Stimulated activated CD8-positive, alpha-beta memory T cell treated with anti-CD3 and anti-CD28 coated beads, Interleukin-12 subunit alpha, Interleukin-12 subunit beta, amount 100 ng/mL, for 4 hours (primary cell): Measurements from ENCODE around the gene ANO2.
"Not testable (repeated sequence)": the region's sequence is repeated elsewhere in the genome, so short reads cannot be mapped to it uniquely, and the experiment has no call there.

Experiments used
- DNase-seq: peaks from one replicate; pipeline ENCODE4 v3.0.0-alpha.2; 2020; ENCODE audit warnings: low read depth

Gene ANO2

DNA sequence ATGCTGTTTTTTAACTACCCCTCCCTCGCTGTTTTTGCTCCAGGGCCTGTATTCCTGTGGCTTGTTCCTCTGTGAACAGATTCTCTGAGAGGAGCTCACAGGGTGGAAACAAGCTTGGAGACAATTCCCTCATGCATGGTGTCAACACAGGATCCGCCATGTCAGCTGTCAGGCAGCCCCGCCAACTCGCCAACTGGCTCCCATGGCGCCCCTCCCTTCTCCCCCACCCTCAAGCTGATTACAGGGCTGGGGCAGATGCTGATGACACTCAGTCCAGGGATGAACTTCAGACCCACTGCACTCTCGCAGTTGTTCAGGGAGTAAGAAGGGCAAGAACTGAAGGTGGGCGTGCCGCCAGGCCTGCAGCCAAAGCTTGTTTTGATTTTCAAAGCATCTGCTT lies 283.2 kb downstream of the ANO2 start:
- no peak for DNase-seq

DNA sequence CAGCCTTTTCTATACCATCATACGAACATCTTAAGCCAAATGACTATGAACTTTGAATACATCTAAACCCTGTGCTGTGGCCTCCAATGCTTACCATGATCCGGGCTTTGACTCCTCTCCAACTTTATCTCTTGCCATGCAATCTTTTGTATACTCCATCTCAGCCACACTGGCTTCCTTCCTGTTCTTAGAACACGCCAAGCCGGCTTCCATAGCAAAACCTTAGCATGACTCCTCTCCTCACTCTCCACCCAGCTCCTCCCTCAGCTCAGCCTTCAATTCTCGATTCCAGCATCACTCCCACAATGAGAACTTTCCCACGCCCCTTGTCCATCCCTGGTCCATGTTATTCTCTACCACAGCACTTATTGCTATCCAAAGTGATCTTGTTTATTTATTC lies 284.8 kb downstream of the ANO2 start:
- no peak for DNase-seq

DNA sequence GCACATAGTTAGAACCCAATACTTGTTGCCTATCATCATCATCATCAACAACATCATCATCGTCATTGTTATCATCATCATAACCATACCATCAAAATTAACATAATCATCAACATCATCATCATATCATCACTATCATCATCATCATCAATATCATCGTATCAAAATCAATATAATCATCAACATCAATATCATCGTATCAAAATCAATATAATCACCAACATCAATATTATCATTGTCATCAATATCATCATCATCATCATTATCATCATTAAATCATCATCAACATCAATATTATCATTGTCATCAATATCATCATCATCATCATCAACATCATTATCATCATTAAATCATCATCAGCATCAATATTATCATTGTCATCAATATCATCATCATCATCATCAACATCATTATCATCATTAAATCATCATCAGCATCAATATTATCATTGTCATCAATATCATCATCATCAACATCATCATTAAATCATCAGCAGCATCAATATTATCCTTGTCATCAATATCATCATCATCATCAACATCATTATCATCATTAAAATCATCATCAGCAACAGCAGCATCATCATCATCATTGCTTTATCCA lies 286.6 kb downstream of the ANO2 start:
- not testable (repeated sequence) for DNase-seq

DNA sequence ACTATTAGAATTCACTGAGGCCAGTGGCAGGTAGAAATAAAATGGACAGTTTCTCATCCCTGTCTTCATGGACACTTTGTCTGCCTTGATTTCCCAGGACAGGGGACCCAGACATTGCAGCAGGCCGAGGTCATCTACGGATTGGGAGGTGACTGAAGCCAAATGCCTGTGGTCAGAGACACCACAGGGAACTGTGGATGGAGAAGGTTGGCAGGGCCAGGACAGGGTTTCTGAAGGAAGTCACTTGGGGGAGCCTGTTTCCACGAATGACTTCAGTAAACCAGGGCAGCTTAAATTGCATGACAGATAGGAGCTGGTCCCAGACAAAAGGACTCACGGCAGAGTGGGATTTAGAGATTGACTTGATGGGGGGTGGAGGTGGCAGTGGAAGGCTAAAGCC lies 288.2 kb downstream of the ANO2 start:
- no peak for DNase-seq

DNA sequence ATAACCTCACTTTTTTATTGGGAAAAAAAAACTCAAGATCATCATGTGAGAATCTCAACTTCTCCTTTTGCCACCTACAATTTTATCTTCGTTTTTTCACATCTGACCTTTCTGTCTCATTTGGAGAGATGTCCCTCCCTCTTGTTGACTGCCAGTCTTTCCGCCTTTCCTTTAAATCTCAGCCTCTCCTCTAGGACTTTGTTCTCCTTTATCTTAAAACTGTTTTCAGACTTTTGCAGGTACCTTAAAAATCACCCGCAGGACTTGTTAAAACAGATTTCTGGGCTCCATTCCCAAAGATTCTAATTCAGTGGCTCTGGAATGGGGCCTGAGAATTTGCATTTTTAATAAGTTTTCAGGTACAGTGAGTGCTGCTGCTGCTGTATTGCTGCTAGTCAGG lies 289.9 kb downstream of the ANO2 start:
- DNase-seq, result no peak

DNA sequence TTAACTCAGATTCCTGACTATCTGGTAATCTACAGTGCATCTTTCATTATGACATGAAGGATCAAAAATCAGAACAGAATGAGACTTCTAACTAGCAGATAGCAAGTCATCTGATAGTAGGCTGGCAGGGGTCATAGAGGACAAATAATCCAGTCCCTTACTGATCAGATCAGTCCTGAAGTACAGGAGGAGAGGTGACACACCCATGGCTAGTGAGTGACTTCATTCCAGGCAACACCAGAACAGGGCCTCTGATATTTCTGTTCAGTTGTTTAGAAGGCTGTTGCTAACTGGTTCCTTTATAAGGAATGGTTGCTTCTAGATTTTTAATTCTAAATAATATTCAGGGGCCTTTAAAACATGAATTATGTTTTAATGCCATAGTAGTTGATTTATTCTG lies 291.0 kb downstream of the ANO2 start:
- DNase-seq, result no peak

- no peak for DNase-seq
Measured at GRCh38 chr12:5650829-5651461, 294.1 kb downstream of the ANO2 start.

DNA sequence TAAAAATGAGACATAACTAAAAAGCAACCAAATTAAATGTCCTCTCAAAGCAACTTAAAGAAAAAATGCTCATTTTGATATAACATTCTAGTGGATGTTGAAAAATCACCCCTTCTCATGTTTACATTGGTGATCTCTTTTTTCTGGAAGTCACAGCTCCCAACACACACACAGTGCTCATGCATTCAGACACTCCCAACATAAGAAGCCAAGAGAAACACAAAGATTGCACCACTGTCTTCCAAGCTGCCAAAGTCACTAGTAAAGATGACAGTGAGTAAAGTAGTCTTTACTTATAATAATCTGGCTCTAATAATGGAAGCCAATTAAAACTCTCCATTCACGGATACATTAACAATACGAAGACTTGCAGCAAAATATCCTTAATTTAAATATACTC lies 294.8 kb downstream of the ANO2 start:
- DNase-seq, result no peak

- no peak for DNase-seq
Measured at GRCh38 chr12:5648692-5649359, 296.2 kb downstream of the ANO2 start.

GRCh38 chr12:5643266-5643665 lies 301.8 kb downstream of the ANO2 start:
- DNase-seq, result no peak

DNA sequence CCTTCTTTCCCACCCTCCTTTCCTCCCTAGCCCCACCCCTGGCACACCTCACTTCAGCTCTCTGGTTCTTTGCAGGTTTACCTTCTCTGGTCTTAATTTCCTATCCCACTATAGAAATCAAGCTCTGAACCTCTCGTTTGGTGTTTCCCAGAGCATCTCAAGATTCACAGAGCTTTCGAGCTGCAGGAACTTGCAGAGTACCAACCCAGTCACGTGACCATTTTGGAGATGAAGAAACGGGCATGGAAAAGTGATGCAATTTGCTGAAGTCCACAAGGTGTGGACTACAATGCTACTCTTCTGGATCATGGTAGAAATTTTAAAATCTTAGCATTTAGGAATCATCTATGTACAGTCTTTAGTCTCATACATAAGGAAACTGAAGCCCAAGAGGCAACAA lies 307.4 kb downstream of the ANO2 start:
- no peak for DNase-seq

DNA sequence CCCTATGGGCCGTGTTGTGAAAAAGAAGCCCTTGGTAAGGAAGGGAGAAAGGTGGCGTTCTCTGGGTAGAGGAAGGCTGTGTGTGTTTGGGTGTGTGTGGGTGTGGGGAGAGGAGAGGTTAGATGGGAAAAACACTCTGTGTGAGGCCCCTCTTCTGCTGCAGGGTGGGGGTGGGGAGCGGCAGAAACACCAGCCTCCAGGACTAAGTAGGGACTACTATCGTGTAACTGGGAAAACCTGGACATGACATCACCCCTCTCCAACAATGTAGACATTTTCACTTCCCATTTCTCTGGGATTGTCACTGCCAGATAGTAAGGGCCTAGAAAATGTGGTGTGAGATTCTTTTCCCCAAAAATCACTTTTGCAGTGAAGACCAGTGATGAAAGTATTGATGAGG lies 308.2 kb downstream of the ANO2 start:
- DNase-seq, result no peak

- no peak for DNase-seq
Measured at GRCh38 chr12:5633106-5633505, 312.0 kb downstream of the ANO2 start.

GRCh38 chr12:5632453-5632852 lies 312.6 kb downstream of the ANO2 start:
- DNase-seq, result no peak

DNA sequence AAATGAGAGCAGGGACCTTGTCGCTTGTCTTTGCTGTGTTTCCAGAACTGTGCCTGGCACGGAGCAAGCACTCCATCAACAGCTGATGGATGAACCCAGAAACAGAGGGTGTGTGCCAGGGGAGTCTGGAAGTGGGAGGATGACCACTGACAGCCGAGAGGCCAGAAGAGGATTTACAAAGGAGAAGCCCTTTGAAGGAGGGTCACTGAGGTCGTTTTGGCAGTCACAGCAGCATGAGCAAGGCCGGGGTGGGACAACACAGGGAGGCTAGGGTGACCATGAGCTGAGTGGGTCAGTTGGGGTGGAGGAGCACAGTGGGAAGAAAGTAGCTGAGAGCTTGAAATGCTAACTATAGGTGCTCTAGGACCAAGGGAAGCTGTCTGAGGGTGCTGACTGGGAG lies 313.6 kb downstream of the ANO2 start:
- DNase-seq, result no peak

- no peak for DNase-seq
Measured at GRCh38 chr12:5630726-5631125, 314.3 kb downstream of the ANO2 start.

DNA sequence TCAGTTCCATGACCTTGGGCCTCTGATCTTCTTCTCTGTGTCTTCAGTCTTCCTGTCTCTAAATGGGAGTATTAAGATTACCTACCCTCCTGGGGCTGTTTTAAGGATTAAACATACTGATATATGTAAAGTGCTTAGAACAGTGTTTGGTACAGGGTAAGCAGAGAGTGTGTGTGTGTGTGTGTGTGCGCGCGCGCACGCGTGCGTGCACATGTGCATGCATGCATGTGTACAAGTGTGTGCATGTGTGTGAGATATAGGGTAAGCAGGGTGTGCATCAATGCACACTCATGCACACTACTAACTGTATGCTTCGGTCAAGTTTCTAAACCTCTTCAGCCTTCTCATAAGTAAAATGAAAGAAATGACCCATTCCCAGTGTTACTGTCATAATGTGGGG lies 316.6 kb downstream of the ANO2 start:
- no peak for DNase-seq

- DNase-seq, result no peak
Measured at GRCh38 chr12:5627053-5627630, 317.9 kb downstream of the ANO2 start.

DNA sequence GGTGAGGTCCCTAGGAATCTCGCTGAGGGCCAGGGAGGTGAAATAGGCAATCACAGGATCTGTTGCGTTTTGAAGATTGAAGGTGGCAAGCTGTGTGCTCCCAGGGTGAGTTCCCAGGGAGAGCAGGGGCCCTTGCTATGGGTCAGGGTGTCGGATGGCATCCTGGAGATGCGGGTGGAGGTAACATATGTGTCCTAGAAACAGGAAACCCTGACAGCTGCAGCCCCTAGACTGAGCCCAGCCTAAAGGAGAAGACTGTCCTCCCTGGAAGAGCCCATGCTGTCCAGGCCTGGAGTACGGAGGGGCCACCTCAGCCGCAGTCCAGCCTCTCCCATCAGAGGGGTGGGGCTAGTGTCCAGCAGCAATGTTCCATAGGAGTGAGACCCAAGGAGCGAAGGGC lies 318.9 kb downstream of the ANO2 start:
- DNase-seq, result no peak

GRCh38 chr12:5624486-5625272 lies 320.4 kb downstream of the ANO2 start:
- DNase-seq, result no peak

DNA sequence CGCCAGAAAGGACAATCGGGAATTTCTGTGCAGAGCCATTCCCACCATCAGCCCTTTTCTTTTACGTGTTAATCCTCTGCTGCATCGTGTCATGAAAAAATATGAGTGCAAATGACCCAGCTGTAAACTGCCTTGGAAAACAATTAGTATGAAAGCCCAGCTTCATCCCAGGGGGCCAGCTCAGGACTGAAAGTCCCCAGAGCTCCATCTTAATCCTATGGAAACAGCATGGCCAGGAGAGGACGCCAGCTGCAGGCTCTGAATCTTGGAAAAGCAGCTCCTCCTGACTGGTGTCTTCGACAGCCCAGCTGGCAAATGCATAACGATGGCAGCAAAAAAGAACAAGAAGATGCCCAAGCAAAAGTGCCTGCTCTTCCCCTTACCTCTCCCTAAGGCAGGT lies 321.6 kb downstream of the ANO2 start:
- no peak for DNase-seq

- no peak for DNase-seq
Measured at GRCh38 chr12:5622280-5622679, 322.8 kb downstream of the ANO2 start.

DNA sequence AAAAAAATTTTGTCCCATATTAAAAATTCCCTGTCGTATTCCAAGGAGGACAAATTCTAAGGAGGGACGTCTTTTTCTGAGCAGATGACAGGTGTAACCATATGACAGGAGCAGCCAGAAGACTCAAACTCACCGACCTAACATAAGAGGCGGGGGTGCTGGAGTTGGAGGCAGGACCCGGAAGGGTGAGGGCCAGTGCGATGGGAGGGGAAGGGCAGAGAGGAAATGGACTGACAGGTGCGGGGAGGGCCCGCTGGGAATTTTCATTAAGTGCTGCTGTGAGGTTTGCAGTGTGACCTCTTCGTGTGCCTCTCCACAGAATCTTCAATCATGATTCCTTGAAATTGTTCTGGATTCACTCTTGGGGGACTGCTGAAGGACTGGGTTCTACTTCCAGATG lies 323.7 kb downstream of the ANO2 start:
- no peak for DNase-seq
